Parathyroid adenoma (tissue), 2 donors: ENCODE measurements around the gene FICD.

Source experiments
- H2AFZ ChIP-seq: fragments of 300-600 bp; sonication (generic); one replicate; pipeline ENCODE4 v1.7.0; 2017; ENCODE audit warnings: antibody characterized with exemption, mild to moderate bottlenecking
- H3K27ac ChIP-seq: fragments of 300-600 bp; sonication (generic); one replicate; pipeline ENCODE4 v1.7.0; 2017
- H3K27me3 ChIP-seq: fragments of 300-600 bp; sonication (generic); one replicate; pipeline ENCODE4 v1.7.0; 2017; ENCODE audit warnings: low read length; ENCODE audit not compliant: control insufficient read depth, insufficient read depth
- H3K36me3 ChIP-seq: fragments of 300-600 bp; sonication (generic); one replicate; pipeline ENCODE4 v1.7.0; 2017; ENCODE audit warnings: low read length; ENCODE audit not compliant: control insufficient read depth, insufficient read depth
- H3K4me1 ChIP-seq: fragments of 300-600 bp; sonication (generic); one replicate; pipeline ENCODE4 v1.7.0; 2017; ENCODE audit warnings: control low read depth
- H3K4me2 ChIP-seq: fragments of 300-600 bp; sonication (generic); one replicate; pipeline ENCODE4 v1.7.0; 2017; ENCODE audit warnings: low read length
- H3K4me3 ChIP-seq: fragments of 300-600 bp; sonication (generic); one replicate; pipeline ENCODE4 v1.7.0; 2017; ENCODE audit warnings: low read depth, low read length
- H3K79me2 ChIP-seq: fragments of 300-600 bp; sonication (generic); one replicate; pipeline ENCODE4 v1.7.0; 2017; ENCODE audit warnings: control low read depth
- H3K9ac ChIP-seq: fragments of 300-600 bp; sonication (generic); one replicate; pipeline ENCODE4 v1.7.0; 2017; ENCODE audit warnings: mild to moderate bottlenecking
- H3K9me3 ChIP-seq: fragments of 300-600 bp; sonication (generic); one replicate; pipeline ENCODE4 v1.7.0; 2017; ENCODE audit warnings: low read length; ENCODE audit not compliant: control insufficient read depth
- CTCF ChIP-seq: fragments of 300-600 bp; sonication (generic); IDR thresholded peaks from one replicate; pipeline ENCODE4 v1.7.0; 2017; ENCODE audit warnings: antibody characterized with exemption, mild to moderate bottlenecking
- donor health status: primary hyperparathyroidism.

The FICD gene

GRCh38 chr12:108519558-108519957 lies 4.5 kb downstream of the FICD start:
- Histone ChIP-seq H3K9ac (no peak overlapping the region), H3K36me3 (no peaks in the 10 kb centered on the region), H3K9me3 (no peaks in the 10 kb centered on the region), H2AFZ (no peak overlapping the region), H3K27ac (no peak overlapping the region), H3K79me2 (no peaks in the 10 kb centered on the region), H3K4me1 (peaks cover 6% of the 10 kb centered on the region), H3K27me3 (no peaks in the 10 kb centered on the region), H3K4me3 (no peak overlapping the region), H3K4me2 (no peak overlapping the region)
- TF ChIP-seq CTCF: peak; percentile 10

- no peak overlapping the region for H3K4me3 ChIP-seq
- H3K4me2 ChIP-seq: no peak overlapping the region
- no peak overlapping the region for H3K9ac ChIP-seq
- peaks cover 6% of the 10 kb centered on the region for H3K79me2 ChIP-seq
- H3K4me1 ChIP-seq: no peaks in the 10 kb centered on the region
- H3K27me3 ChIP-seq: no peaks in the 10 kb centered on the region
- H2AFZ ChIP-seq: no peak overlapping the region
- TF ChIP-seq CTCF: no peak
- H3K36me3 ChIP-seq: no peaks in the 10 kb centered on the region
- no peaks in the 10 kb centered on the region for H3K9me3 ChIP-seq
- no peak overlapping the region for H3K27ac ChIP-seq
Measured at GRCh38 chr12:108523365-108523764, 8.3 kb downstream of the FICD start.

- no peak for TF ChIP-seq CTCF
- Histone ChIP-seq H3K27me3 (no peaks in the 10 kb centered on the region), H3K36me3 (no peaks in the 10 kb centered on the region), H3K27ac (no peak overlapping the region), H3K9me3 (no peaks in the 10 kb centered on the region), H3K4me1 (no peaks in the 10 kb centered on the region), H3K9ac (no peak overlapping the region), H2AFZ (no peak overlapping the region), H3K4me3 (no peak overlapping the region), H3K4me2 (no peak overlapping the region), H3K79me2 (peaks cover 12% of the 10 kb centered on the region)
Measured at GRCh38 chr12:108525681-108526080, 10.6 kb downstream of the FICD start.

GRCh38 chr12:108526482-108527165 lies 11.5 kb downstream of the FICD start:
- no peaks in the 10 kb centered on the region for H3K36me3 ChIP-seq
- no peak overlapping the region for H3K4me2 ChIP-seq
- no peak overlapping the region for H3K4me3 ChIP-seq
- H2AFZ ChIP-seq: no peak overlapping the region
- no peak overlapping the region for H3K9ac ChIP-seq
- no peak overlapping the region for H3K27ac ChIP-seq
- no peaks in the 10 kb centered on the region for H3K27me3 ChIP-seq
- H3K4me1 ChIP-seq: no peaks in the 10 kb centered on the region
- no peaks in the 10 kb centered on the region for H3K9me3 ChIP-seq
- no peak for TF ChIP-seq CTCF
- peaks cover 12% of the 10 kb centered on the region for H3K79me2 ChIP-seq

DNA sequence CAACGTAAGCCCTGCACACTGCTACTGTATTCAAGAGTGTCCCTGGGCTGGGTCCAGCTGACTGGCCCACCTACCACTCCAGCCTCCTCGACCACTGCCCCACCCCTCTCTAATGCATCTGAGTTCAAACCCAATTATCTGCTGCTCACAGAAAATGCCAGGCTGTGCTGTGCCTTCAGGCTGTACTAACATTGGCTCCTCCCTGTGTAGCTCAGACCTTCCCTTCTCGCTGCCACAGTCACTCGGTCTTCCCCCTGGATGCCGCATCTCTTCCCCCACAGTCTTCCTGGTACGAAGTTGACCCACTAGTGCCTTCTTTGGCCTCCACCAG lies 12.1 kb downstream of the FICD start:
- Histone ChIP-seq H3K4me1 (no peaks in the 10 kb centered on the region), H3K4me3 (no peak overlapping the region), H3K9me3 (no peaks in the 10 kb centered on the region), H3K27ac (no peak overlapping the region), H3K36me3 (no peaks in the 10 kb centered on the region), H3K79me2 (peaks cover 12% of the 10 kb centered on the region), H2AFZ (no peak overlapping the region), H3K4me2 (no peak overlapping the region), H3K9ac (no peak overlapping the region), H3K27me3 (no peaks in the 10 kb centered on the region)
- no peak for TF ChIP-seq CTCF
